Neural cell (in vitro differentiated cells): ENCODE measurements around the gene LMO3.

ENCODE experiments used
- EP300 ChIP-seq: fragments of 450-650 bp; conservative IDR thresholded peaks from 2 replicates; pipeline ENCODE4 v1.6.1; 2014; ENCODE audit warnings: antibody characterized with exemption, mild to moderate bottlenecking, moderate library complexity; ENCODE audit not compliant: poor library complexity, severe bottlenecking
- EZH2 ChIP-seq: fragments of 200-600, 300-800 bp; shearing (Covaris generic), sonication (generic); IDR thresholded peaks from 2 replicates; pipeline ENCODE4 v1.6.1; 2014; ENCODE audit warnings: antibody characterized with exemption, low read length, borderline replicate concordance, mild to moderate bottlenecking; ENCODE audit not compliant: insufficient read depth, poor library complexity, severe bottlenecking
- RAD21 ChIP-seq: fragments of 450-650 bp; conservative IDR thresholded peaks from 2 replicates; pipeline ENCODE4 v1.6.1; 2014; ENCODE audit warnings: antibody characterized with exemption, mild to moderate bottlenecking, moderate library complexity
- SMC3 ChIP-seq: fragments of 450-650 bp; conservative IDR thresholded peaks from 2 replicates; pipeline ENCODE4 v1.6.1; 2014; ENCODE audit warnings: antibody characterized with exemption, mild to moderate bottlenecking, moderate library complexity; ENCODE audit not compliant: poor library complexity
- TF ChIP-seq, protein P1 (sequence below): fragments of 450-650 bp; IDR thresholded peaks from 2 replicates; pipeline ENCODE4 v1.5.1; 2014; ENCODE audit warnings: antibody characterized with exemption, mild to moderate bottlenecking, moderate library complexity; ENCODE audit not compliant: poor library complexity, severe bottlenecking

DNA sequence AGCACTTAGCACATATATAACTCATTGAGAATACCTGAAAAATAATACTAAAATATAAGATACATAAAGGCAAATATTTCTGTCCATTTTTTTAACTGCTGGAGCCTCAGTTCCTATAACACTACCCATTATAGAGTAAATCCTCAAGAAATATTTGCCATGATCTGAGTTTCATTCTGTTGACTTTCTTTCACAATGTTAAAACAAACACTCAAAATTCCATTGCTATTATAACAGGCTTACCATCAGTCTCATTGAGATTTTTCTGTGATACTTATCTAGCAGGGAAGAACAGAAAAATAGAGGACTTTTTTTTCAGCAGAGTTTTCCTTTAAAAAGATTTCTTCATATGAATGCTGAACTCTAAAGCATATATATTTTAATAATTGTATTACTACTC is 24.5 kb downstream of the LMO3 start:
- TF ChIP-seq, protein P1, sequence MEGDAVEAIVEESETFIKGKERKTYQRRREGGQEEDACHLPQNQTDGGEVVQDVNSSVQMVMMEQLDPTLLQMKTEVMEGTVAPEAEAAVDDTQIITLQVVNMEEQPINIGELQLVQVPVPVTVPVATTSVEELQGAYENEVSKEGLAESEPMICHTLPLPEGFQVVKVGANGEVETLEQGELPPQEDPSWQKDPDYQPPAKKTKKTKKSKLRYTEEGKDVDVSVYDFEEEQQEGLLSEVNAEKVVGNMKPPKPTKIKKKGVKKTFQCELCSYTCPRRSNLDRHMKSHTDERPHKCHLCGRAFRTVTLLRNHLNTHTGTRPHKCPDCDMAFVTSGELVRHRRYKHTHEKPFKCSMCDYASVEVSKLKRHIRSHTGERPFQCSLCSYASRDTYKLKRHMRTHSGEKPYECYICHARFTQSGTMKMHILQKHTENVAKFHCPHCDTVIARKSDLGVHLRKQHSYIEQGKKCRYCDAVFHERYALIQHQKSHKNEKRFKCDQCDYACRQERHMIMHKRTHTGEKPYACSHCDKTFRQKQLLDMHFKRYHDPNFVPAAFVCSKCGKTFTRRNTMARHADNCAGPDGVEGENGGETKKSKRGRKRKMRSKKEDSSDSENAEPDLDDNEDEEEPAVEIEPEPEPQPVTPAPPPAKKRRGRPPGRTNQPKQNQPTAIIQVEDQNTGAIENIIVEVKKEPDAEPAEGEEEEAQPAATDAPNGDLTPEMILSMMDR = no peak
- TF ChIP-seq EP300 = no peak
- TF ChIP-seq EZH2 = no peak
- no peak for TF ChIP-seq RAD21
- TF ChIP-seq SMC3 = no peak
